RKO (cell line): ENCODE measurements around the gene S100A11.

Source experiments
- DNase-seq: peaks from one replicate; pipeline ENCODE4 v3.0.0-alpha.2; 2016; ENCODE audit warnings: low spot score

S100A11 gene

GRCh38 chr1:152039461-152039860, 2.7 kb upstream of the S100A11 start:
- no peak for DNase-seq

DNA sequence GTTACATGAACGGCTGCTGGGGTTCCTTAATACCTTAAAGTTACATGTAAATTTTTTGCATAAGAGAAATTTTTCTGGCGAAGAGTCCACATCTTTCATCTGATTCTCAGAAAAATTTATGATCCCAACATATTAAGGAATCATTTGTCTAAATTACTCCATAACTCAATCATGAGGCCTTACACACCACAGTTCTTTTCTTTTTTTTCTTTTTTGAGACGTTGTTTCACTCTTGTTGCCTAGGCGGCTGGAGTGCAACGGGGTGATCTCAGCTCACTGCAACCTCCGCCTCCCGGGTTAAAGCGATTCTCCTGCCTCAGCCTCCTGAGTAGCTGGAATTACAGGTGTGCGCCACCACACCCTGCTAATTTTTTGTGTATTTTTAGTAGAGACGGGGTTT, 2.1 kb upstream of the S100A11 start:
- DNase-seq, result no peak

GRCh38 chr1:152035539-152036266, 1.1 kb downstream of the S100A11 start:
- peak; percentile 57 for DNase-seq

GRCh38 chr1:152034654-152035538, 1.9 kb downstream of the S100A11 start:
- peak; percentile 88 for DNase-seq

DNA sequence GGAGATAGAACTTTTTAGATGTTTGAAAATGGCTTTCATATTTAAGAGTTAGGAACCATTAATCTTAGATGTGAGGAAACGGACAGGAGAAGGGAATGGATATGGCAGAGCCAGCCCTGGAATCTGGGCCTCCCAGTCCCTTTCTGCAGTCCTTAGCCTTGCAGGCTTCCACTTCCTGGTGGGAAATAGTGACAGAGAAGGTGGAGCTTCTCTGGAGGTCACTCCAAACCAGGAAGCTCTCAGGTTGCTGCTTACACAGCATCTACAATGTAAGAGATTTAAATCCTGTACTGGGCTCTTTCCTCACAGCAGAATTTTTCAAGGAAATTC, 2.5 kb downstream of the S100A11 start:
- no peak for DNase-seq

DNA sequence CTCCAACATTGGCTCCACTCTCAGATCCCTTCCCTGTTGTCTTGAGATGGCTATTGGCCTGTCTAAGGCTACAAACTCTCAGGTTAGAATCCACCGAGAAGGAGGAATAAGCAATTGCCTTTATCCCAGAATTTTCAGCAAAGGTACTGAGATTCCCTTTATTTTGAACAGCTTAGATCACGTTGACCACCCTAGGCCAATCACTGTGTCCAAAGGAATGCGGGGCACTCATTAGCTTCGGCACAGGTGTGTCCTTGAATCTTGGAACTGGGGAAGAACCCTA, 6.9 kb downstream of the S100A11 start:
- no peak for DNase-seq

GRCh38 chr1:152029144-152029928, 7.5 kb downstream of the S100A11 start:
- DNase-seq, result peak; percentile 57

- DNase-seq, result no peak
Observed at GRCh38 chr1:152026895-152027294, 9.9 kb downstream of the S100A11 start.

GRCh38 chr1:152024223-152024622, 12.6 kb downstream of the S100A11 start:
- DNase-seq, result no peak

GRCh38 chr1:152023221-152023620, 13.6 kb downstream of the S100A11 start:
- DNase-seq, result no peak

DNA sequence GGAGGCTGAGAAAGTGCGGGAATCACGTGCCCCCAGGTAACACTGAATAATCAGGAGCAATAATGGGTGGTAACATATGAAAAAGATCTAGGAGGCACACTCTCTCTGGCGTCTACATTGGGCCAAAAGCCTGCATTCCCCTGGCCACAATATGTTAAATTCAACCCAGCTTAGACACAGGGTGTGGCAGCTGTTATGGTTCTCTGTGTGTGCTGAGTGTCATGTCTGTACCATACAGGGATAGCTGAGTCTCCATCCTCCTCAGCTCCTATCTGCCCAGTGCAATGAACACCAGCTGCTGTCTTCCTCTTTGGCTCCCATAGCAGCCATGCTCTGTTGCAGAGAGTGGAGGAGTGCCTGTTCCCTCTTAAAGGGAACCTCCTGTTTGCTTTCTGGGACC, 14.3 kb downstream of the S100A11 start:
- DNase-seq, result no peak

DNA sequence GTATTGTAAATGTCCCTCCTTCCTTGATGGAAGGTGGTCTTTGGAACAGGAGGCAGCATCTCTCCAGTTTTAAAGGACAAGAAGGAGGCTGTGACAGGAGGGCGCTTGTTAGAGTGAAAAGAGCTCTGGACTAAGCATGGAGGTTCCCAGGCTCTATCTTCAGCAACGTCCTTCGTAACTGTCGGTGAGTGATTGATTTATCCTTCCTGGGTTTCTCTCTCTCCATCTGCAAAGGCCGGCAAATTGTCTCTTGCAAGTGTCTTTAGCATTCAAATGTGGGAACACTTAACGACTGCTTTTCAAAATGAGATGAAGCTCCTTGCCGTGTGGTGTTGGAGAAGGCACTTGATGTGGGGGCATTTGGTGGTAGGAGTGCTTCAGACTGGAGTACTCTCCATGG, 15.2 kb downstream of the S100A11 start:
- DNase-seq, result no peak

DNA sequence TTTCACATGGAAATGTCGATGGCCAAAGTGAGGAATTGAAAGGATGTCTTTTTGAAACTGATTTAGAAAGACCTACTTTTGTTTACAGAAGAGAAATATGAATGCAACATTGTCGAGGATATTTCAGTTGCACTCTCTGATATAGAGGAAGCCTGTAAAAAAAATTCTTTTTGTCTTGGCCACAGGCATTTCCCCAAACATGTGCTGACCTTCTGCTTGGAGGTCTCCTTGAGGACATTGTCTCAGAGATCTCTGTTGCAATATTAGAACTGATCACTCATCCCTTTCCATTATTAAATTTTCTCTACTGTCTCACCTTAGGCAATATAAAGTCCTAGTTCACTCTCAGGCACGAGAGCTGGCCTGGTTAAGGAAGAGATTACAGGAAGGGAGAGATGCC, 16.0 kb downstream of the S100A11 start:
- DNase-seq, result no peak

- DNase-seq, result no peak
Observed at GRCh38 chr1:152018537-152018936, 18.3 kb downstream of the S100A11 start.

DNA sequence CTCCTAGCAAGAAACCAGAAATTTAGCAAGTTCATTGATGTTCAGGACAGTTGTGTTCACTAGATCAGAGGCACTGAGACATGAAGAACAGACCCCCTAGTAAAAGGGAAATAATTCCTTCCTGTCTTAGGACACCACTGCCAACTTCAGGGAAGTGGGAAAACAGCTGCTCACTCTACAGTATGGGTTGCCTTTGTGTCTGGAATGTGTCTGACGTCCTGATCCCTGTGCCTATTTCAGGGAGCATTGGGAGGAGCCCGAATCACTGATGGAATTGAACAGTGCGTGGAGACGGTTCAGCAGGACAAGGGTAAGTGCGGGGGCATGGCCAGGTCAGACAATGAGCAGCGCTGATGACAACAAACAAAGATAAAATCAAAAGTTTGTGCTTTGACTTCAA, 21.0 kb downstream of the S100A11 start:
- no peak for DNase-seq

DNA sequence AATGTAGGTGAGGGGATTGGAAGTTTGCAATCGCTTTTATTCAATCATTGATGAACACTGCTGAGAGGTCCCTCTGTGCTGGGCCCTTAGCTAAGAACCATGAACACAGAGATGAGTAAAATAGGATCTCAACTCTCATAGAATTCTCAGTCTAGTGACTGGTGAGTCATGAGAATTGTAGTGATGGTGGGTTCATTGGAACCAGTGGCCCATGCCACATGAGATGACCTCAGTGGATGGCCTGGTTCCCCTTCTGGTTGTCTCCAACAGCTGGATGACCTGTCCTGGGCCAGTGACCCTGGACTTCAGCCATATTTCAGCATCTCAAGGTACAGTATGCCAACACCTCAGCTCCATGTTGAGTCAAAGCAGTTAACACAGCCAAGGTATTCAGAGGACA, 21.9 kb downstream of the S100A11 start:
- DNase-seq, result no peak

DNA sequence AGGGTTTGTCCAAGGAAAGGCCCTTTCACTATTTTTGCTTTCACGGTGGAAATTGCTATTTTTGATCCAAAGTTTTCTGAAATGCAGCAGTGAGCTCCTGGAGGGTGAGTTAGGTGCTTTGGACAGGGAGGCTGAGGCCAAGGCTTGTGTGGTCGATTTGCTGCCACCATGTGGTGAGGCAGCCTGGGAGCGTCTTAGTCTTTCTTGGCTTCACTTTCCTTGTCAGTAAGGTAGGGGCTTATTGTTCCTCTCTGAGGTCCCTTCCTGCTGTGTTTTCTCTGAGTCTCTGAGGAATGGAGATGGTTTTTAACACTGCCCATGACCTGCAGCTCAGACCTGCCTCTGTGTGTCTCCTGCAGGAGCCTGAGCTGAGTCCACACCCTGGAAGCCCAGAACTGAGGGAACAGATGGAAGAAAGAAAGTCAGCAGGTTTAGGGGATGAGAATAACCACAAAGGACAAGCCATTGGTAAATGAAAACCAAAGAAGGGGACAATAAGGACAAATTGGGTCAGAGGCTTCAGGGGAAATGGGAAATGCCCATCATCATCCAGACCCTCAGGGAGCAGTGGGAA, 23.1 kb downstream of the S100A11 start:
- DNase-seq, result peak; percentile 51

GRCh38 chr1:152009691-152010090, 27.1 kb downstream of the S100A11 start:
- no peak for DNase-seq

DNA sequence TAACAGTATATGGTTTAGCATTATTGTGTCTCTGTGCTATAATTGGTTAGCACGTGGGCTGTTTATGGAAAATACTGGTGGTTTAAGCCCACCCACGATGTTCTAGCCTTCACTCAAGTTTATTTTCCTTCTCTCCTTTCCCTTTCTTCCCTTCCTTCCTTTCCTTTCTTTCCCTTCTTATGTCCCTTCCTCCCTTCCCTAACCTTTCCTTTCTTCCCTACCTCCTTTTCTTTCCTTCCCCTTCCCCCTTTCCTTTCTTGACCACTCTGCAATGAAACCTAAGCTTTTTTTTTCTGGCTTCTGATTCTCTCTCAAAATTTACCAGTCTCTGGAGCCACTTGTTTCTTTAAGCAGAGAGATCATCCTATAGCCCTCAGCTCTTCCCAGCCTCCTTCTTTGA, 29.8 kb downstream of the S100A11 start:
- no peak for DNase-seq

DNA sequence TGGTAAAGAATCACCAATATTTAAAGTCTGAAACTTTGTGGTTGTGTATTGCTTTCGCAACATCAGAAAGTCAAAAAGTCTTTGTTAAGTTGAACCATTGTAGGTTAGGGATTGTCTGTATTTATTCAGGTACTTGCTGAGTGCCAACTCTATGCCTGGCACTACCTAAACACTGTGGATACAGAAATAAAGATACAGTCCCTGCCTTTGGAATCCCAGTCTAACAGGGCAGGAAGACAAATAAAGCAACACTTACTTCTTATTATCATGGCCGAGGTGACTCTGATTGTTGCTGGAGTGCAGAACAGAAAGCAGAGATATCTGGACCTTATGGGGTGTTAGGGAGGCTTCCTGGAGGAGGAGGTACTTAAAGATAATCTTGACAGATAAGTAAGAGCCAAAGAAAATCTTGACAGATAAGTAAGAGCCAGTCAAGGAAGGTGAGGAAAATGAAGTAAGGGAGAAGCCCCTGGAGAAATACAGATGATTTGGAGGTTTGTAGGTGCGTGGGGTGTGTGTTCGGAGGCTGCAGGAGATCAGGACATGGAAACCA, 31.4 kb downstream of the S100A11 start:
- no peak for DNase-seq

- no peak for DNase-seq
Observed at GRCh38 chr1:152003846-152004442, 32.9 kb downstream of the S100A11 start.

DNA sequence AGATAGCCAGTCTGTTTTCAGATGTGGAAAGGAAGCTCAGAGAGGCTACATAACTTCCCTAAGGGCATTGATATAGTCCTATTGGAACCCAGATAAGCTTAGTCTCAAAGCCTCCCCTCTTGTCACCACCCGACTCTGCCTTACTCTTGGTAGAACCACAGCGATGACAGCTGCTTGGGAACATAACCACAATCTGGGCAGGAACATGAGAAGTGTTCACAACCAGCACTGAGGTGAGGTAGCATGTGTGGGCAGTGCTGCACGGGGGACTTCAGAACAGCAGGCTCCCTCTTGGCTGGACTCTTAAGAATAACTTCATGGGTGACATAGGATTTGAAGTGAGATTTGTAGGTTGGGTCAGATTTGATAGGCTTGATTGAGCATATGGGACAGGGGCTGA, 33.8 kb downstream of the S100A11 start:
- no peak for DNase-seq
